ENCODE data around the gene TOMM70.
"Not testable (repeated sequence)": the region's sequence is repeated elsewhere in the genome, so short reads cannot be mapped to it uniquely, and the experiment has no call there.

The TOMM70 gene

DNA sequence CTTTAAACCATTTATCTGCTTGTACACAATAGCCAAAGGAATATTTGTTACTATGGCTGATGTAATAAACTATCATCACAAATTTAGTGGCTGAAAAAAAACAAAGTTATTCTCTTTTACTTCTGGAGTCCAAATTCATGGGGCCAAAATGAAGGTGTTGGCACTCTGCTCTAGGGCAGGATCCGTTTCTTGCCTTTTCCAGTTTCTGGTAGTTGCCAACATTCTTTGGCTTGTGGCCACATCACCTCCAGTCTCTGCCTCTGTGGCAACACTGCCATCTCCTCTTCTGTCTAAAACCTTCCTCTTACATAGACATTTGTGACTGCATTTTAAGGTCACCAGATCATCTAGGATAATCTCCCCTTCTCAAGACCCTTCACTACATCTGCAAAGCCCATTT lies 39.0 kb downstream of the TOMM70 start:
- no peak for DNase-seq

GRCh38 chr3:100360757-100361496 lies 40.0 kb downstream of the TOMM70 start:
- DNase-seq, result no peak

DNA sequence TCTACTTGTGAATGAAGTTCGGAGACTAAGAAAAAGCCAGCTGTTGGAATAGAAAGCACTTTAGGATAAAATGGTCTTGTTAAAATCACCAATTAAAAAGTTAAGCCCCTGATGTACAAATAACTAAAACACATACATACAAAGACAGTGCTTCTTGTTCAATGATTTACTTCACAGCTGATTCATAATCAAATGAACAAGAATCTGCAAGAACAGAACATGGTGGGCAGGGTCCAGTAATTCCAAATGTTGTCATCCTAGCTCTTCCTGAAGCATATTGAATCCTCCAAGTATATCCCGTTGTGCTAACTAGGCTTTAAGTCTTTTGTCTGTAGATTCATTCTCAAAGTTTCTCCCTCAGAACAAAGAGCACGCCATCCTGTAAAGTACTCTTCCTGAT lies 41.9 kb downstream of the TOMM70 start:
- no peak for DNase-seq

GRCh38 chr3:100358413-100358812 lies 42.5 kb downstream of the TOMM70 start:
- no peak for DNase-seq

DNA sequence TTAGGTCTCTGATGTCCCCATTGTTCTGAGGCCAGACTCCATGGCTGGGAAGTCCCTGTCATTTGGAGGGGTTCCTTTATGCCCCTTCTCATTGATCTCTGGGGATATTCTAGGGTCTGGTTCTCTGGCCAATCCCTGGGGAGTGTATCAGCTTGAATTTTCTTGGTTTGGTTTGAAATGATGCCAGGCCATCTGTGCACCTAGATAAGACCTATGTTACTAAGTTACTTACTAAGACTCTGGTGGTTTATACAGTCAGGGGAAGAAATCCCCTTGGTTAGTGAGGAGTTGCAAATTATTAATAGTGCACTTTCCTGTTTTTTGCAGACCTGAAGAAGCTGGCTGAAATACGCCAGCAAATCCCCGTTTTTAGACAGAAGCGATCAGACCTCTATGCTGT lies 46.0 kb downstream of the TOMM70 start:
- DNase-seq, result no peak

DNA sequence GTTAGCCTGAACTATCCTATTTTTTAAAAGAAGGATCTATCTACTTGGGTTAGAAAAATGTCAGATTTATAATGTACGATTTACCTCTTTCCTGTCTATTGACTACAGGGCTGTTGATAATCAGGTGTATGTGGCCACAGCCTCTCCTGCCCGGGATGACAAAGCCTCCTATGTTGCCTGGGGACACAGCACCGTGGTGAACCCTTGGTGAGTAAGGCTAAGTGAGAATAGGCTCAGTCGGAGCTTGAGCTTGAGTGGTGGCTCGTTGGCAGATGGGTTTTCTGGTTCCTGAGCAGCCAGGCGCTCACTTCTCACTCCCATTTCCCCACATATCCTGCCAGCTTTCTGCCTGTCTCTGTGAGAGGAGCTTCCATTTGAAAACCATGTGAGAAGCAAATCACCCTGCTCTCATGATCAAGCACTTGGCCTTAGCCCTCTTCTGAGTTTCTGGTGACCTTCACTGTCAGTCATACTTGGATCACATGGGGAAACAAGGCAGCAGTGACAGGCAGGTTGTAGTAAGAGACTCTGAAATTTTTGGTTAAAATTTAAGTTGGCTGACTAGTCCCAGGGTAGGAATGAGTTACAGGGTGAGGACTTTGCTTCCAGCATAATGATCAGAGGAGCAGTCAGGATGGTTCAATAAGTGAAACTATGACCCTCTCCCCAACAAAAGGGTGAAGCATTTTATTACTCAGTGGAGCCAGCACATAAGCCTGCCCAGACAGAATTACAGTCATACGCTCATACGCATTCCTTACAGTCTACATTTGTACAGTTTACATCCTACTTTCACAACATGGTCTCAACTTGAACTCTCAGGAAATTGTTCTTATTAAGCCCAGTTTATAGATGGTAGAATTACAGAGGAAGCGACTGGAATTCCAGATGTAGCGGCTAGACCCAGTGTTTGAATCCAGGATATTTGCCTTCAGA lies 48.3 kb downstream of the TOMM70 start:
- DNase-seq, result no peak

DNA sequence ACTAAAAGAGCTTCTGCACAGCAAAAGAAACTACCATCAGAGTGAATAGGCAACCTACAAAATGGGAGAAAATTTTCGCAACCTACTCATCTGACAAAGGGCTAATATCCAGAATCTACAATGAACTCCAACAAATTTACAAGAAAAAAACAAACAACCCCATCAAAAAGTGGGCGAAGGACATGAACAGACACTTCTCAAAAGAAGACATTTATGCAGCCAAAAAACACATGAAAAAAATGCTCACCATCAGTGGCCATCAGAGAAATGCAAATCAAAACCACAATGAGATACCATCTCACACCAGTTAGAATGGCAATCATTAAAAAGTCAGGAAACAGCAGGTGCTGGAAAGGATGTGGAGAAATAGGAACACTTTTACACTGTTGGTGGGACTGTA lies 49.1 kb downstream of the TOMM70 start:
- not testable (repeated sequence) for DNase-seq

DNA sequence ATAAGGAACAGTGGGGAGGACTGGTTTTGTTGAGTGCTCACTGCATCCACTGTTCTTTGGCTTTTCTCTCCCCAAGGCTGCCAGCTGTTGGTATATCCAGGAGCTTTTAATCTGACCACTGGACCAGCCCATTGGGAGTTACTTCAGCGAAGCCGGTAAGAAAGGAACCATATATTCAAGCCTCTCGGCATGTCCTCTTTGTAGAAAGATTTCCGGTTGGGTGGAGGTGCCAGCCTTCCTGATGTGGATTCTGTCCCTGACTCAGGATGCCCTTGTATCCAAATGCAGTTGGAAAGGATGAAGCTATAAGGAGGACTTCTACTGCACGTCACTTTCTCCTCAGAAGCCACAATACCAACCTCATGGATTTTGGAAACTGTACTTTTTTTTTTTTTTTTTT lies 52.2 kb downstream of the TOMM70 start:
- no peak for DNase-seq

DNA sequence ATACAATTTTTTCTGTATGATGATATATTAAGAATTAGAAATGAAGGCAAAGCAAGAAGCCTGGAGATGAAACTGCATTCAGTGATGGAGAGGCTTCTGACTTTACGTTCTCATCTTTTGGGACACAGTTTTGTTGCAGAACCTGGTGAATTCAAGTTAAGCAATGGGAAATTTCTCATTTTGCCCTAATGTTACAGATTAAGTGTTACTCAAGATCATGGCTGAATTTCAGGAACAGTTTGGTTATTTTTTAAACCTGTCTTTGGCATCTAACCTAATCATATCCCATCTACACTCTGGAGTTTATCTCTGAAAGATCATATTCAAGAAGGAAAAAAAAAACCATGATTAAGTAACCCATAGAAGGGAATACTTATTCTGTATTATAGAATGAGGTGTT lies 60.4 kb downstream of the TOMM70 start:
- DNase-seq, result no peak

- no peak for DNase-seq
These were observed 61.1 kb downstream of the TOMM70 start for GRCh38 chr3:100339786-100340185.

- DNase-seq, result no peak
These were observed 62.0 kb downstream of the TOMM70 start for GRCh38 chr3:100338911-100339310.

DNA sequence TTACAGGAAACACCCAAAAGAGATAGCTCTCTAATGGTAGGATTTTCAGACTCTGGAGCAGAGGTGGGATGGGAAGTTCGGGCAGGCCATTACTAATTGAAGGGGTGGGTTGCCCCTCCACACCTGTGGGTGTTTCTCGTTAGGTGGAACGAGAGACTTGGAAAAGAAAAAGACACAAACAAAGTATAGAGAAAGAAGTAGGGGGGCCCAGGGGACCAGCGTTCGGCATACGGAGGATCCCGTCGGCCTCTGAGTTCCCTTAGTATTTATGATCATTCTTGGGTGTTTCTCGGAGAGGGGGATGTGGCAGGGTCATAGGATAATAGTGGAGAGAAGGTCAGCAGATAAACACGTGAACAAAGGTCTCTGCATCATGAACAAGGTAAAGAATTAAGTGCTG lies 64.7 kb downstream of the TOMM70 start:
- DNase-seq, result not testable (repeated sequence)

DNA sequence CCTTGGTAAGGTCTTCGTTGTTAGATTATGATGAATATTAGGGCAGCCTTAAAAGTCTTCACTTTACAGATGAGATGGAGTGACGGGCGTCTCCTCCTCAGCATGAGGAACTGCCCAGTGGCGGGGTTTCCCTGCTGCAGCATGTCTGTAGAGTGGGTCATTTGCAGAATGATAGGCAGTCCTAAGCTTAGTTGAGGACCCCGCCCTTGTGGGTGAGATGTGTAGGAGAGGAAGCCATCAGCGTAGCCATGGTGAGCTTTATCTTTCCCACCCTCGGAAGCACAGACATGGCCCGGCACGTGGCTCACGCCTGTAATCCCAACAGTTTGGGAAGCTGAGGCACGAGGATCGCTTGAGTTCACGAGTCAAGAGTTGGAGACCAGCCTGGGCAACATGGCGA lies 65.5 kb downstream of the TOMM70 start:
- DNase-seq, result peak; percentile 23

GRCh38 chr3:100334488-100335351 lies 66.2 kb downstream of the TOMM70 start, which contains the start of gene NIT2:
NIT2 (plus strand) TSS chr3:100334757; CDS start chr3:100334792, 35 bp downstream.
- peak; percentile 56 for DNase-seq

DNA sequence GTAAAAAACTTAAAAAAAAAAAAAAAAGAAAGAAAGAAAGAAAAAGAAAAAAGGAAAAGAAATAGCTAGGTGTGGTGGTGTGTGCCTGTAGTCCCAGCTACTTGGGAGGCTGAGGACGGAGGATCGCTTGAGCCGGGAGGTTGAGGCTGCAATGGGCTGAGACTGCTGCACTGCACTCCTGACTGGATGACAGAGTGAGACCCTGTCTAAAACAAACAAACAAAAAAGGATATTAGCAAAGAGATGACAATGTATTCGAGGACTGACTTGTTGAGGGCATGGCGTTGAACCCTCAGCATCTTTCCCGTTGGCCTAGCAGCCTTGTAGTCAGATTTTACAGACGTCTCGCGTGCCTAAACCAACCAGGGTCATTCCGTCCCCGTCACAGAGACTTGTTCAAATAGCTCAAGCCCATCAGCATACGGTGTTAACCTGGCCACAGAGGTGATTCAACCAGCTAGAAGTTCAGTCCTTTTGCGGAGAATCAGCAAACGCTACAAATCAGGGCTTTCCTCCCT lies 66.9 kb downstream of the TOMM70 start:
- no peak for DNase-seq

GRCh38 chr3:100333051-100333450 lies 67.8 kb downstream of the TOMM70 start:
- no peak for DNase-seq

DNA sequence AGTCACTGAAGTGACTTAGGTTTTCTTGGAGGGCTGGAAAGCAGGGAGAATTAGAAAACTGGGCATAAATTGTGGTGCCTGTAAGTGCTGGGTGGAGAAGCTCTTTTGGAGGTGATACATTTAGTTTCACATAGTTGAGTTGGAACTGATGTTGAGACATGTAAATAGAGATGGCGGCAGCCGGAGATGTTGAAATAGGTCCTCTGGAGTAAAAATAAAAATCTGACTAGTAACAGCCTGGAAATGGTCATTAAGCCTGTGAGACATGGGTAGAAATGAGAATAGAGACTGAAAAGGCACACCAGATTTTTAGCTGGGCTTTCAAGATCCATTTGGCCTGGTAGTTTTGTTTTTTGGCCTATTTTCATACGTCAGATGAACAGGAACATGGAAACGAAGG lies 69.2 kb downstream of the TOMM70 start:
- DNase-seq, result no peak

DNA sequence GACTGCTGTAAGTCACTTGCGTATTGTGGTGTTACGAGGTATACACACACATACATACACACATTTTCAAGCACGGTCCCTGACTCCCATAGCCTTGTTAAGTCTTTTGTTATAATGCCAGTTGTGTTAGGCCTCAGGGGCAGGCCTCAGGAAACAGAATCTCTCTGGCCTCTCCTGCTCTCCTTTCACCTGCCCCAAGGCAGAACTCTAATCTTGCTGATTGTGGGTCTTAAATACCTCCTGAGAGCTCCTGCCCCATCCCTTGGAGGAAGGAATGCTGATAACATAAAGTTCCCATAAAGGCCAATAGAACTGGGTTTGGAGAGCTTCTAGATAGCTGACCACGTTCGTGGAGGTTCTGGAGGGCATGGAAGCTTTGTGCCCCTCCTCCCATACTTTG lies 70.2 kb downstream of the TOMM70 start:
- no peak for DNase-seq

GRCh38 chr3:100329800-100330489 lies 70.9 kb downstream of the TOMM70 start:
- peak; percentile 32 for DNase-seq

GRCh38 chr3:100327377-100327776 lies 73.5 kb downstream of the TOMM70 start:
- DNase-seq, result not testable (repeated sequence)

- DNase-seq, result no peak
These were observed 75.1 kb downstream of the TOMM70 start for GRCh38 chr3:100325827-100326226.

- no peak for DNase-seq
These were observed 76.8 kb downstream of the TOMM70 start for GRCh38 chr3:100324044-100324443.
